Activated gamma-delta T cell treated with anti-CD3 and anti-CD28 coated beads, Interleukin-2, amount 50 U/mL, for 16 hours (primary cell): ENCODE data around the gene CA14.
"Not testable (repeated sequence)": the region's sequence is repeated elsewhere in the genome, so short reads cannot be mapped to it uniquely, and the experiment has no call there.

Experiments
- DNase-seq: peaks from one replicate; pipeline ENCODE4 v3.0.0-alpha.2; 2020; ENCODE audit warnings: low read depth

Gene CA14

GRCh38 chr1:150280138-150280707, 22.6 kb downstream of the CA14 start:
- no peak for DNase-seq

- DNase-seq = peak; percentile 40
Measured at GRCh38 chr1:150281221-150281757, 23.7 kb downstream of the CA14 start.

DNA sequence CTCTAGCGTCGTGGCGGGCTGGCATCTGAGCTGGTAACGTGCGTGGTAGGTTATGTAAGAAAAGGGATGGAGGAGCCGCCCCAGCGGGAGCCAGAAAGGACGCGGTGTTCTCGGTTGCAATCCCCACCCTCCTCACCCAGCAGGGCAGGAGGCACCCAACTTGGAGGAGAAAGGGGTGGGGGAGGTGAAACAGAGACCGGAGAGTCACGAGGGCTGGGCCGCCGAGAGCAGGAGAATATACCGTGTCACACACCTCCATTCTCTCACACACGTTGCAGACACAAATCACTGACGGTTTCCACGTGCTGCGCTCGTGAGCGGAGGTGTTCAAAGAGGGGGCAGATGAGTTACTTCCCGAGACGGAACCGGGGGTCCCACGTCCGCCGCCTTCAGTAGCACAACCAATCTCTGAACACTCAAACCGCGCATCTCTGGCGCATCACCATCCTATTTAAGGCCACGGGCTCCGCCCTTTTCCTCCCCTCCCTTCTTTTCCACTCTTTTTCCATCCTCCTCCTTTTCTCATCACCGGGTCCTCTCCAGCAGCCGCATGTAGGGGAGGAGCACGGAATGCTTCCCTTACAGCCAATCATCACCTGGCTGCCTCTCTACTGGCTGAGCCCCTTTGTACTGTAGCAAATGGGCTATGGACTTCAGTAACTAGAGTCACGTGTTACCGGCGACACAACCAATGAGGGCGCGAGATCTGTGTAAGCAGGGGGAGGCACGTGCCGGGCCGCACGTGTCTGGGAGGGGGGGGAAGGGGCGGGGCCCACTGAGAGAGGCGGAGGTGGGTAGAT, 24.4 kb downstream of the CA14 start, which contains the start of gene CIART:
CIART (plus strand) TSS at position 797 of the 800 bp plus-strand sequence. CDS start 714 bp downstream, outside the sequence.
- peak; percentile 50 for DNase-seq

GRCh38 chr1:150282558-150282958, 25.0 kb downstream of the CA14 start:
- no peak for DNase-seq

GRCh38 chr1:150283260-150283659, 25.7 kb downstream of the CA14 start:
- no peak for DNase-seq

DNA sequence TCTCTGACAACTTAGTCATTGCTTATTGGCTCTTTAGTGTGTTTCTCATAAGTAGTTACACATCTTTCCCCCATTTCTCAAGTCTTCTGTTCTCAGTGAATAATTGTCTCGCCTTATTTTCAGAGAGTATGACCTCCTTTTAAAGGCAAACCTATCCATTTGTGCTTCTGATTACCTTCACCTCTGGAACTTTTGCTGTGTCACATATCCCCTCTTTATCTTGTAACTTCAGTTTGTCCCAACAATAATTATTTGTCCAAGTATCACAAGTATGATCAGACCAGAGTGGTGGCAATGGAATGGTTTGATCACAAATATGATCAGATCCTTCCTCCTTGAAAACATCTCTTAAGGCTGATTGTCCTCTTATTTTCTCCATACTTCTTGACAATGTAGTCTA, 30.8 kb downstream of the CA14 start:
- no peak for DNase-seq

- no peak for DNase-seq
Measured at GRCh38 chr1:150288822-150289221, 31.2 kb downstream of the CA14 start.

GRCh38 chr1:150293433-150294253, 36.1 kb downstream of the CA14 start, which contains the start of gene MRPS21:
Gene MRPS21, plus strand, starts transcription at chr1:150293861. Its CDS starts 506 bp downstream, at chr1:150294367.
- peak; percentile 79 for DNase-seq

DNA sequence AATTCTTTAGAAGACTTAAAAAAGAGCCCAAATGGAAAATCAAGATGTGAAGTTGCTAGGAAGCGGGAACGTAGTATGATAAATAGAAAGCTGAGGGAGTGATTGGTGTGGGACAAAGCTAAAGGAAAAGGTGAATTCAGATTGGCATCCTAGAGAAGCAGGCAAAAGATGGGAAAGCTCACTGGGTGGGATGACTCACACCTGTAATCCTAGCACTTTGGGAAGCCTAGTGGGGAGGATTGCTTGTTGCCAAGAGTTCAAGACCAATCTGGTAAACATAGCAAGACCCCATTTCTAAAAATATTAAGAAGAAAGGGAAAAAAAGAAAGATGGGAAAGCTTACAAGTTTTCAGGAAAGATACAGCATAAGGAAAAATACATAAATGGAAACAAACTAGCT, 37.9 kb downstream of the CA14 start:
- no peak for DNase-seq

DNA sequence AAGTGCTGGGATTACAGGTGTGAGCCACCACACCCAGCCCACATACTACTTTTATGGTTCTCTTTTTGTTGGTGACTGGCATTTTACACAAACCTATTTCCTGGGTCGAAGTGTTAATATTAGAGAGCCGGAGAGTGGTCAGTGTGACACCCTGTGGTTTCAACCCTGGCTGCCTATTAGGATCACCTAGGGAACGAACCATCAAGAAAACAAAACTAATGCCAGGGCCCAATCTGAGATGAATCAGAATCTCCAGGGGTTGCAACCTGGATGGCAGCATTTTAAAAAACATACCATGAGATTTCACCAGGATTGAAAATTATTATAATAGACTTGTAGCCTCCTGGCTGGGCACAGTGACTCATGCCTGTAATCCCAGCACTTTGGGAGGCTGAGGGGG, 42.1 kb downstream of the CA14 start:
- DNase-seq = no peak

GRCh38 chr1:150302338-150302737, 44.8 kb downstream of the CA14 start:
- DNase-seq = no peak

GRCh38 chr1:150302902-150303301, 45.3 kb downstream of the CA14 start:
- no peak for DNase-seq

- DNase-seq = not testable (repeated sequence)
Measured at GRCh38 chr1:150308585-150308984, 51.0 kb downstream of the CA14 start.

GRCh38 chr1:150309758-150310508, 52.4 kb downstream of the CA14 start:
- no peak for DNase-seq

DNA sequence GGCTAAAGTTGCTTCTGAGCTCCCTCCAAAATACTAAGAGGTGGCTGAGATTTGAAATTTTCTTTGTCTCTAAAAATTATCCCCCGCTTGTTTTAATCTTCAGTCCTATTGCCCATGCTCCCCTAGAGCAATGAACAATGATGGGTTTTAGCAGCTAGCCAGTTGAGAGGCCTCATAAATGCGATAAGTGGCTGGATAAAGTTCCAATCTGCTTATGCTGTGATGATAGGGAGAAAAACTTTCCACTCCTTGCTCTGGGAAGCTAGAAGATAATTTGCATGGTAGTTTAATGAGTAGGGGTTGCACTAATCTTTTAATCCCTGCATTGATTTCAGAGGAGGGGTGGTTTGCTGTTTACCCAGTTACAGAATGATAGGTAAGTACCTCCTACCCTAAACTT, 54.2 kb downstream of the CA14 start:
- DNase-seq = no peak
